Ishikawa (cell line): Measurements from ENCODE around the gene BTN1A1.

ENCODE experiments used
- CEBPB ChIP-seq: IDR thresholded peaks from 2 replicates; pipeline ENCODE4 v1.6.1; 2012
- CREB1 ChIP-seq: IDR thresholded peaks from 2 replicates; pipeline ENCODE4 v1.6.1; 2012; ENCODE audit warnings: low read depth
- EGR1 ChIP-seq: IDR thresholded peaks from 2 replicates; pipeline ENCODE4 v1.6.1; 2012
- EP300 ChIP-seq: IDR thresholded peaks from 2 replicates; pipeline ENCODE4 v1.6.1; 2012; ENCODE audit warnings: borderline replicate concordance
- FOXM1 ChIP-seq: IDR thresholded peaks from 2 replicates; pipeline ENCODE4 v1.6.1; 2012; ENCODE audit warnings: low read depth, borderline replicate concordance
- NFIC ChIP-seq: IDR thresholded peaks from 2 replicates; pipeline ENCODE4 v1.6.1; 2012
- RAD21 ChIP-seq: IDR thresholded peaks from 2 replicates; pipeline ENCODE4 v1.6.1; 2012; ENCODE audit warnings: low read depth
- TAF1 ChIP-seq: IDR thresholded peaks from 2 replicates; pipeline ENCODE4 v1.6.1; 2012; ENCODE audit warnings: low read depth, mild to moderate bottlenecking
- TCF12 ChIP-seq: IDR thresholded peaks from 2 replicates; pipeline ENCODE4 v1.6.1; 2012; ENCODE audit warnings: low read depth
- TEAD4 ChIP-seq: IDR thresholded peaks from 2 replicates; pipeline ENCODE4 v1.6.1; 2012
- YY1 ChIP-seq: IDR thresholded peaks from 2 replicates; pipeline ENCODE4 v1.6.1; 2012; ENCODE audit warnings: low read depth
- ZBTB7A ChIP-seq: IDR thresholded peaks from 2 replicates; pipeline ENCODE4 v1.6.1; 2012; ENCODE audit warnings: low read depth
- TF ChIP-seq, protein P1 (sequence below): IDR thresholded peaks from 2 replicates; pipeline ENCODE4 v1.6.1; 2012; ENCODE audit warnings: low read depth, mild to moderate bottlenecking
- TF ChIP-seq, protein P2 (sequence below): IDR thresholded peaks from 2 replicates; pipeline ENCODE4 v1.6.1; 2012
- TF ChIP-seq, protein P3 (sequence below): IDR thresholded peaks from 2 replicates; pipeline ENCODE4 v1.6.1; 2012

Gene BTN1A1

DNA sequence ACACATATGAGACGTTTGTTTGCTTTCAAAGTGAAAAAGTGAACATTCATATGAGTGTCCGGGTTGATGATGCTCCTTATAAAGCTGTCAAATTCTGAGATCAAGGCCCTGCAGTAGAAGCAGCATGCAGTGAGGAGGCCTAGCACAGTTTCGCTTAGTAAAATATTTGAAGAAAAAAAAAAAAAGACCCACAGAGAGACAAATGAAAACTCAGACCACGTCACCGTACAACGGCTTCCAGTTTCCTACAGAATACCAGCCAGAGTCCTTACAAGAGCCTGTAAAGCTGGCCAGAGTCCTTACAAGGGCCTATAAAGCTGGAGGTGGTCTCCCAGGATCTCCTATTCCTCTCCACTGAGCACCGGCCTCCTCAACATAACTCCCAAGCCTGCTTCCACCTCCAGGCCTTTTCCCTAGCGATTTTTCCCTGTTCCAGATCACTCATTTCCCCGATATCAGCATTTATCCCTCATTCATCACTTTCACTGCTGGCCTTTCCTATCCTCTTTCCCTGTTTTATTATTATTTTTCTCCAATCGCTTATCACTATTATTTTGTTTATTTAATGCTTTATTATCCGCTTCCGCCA, 36.6 kb downstream of the BTN1A1 start:
- no peak for TF ChIP-seq TCF12
- TF ChIP-seq, protein P1, sequence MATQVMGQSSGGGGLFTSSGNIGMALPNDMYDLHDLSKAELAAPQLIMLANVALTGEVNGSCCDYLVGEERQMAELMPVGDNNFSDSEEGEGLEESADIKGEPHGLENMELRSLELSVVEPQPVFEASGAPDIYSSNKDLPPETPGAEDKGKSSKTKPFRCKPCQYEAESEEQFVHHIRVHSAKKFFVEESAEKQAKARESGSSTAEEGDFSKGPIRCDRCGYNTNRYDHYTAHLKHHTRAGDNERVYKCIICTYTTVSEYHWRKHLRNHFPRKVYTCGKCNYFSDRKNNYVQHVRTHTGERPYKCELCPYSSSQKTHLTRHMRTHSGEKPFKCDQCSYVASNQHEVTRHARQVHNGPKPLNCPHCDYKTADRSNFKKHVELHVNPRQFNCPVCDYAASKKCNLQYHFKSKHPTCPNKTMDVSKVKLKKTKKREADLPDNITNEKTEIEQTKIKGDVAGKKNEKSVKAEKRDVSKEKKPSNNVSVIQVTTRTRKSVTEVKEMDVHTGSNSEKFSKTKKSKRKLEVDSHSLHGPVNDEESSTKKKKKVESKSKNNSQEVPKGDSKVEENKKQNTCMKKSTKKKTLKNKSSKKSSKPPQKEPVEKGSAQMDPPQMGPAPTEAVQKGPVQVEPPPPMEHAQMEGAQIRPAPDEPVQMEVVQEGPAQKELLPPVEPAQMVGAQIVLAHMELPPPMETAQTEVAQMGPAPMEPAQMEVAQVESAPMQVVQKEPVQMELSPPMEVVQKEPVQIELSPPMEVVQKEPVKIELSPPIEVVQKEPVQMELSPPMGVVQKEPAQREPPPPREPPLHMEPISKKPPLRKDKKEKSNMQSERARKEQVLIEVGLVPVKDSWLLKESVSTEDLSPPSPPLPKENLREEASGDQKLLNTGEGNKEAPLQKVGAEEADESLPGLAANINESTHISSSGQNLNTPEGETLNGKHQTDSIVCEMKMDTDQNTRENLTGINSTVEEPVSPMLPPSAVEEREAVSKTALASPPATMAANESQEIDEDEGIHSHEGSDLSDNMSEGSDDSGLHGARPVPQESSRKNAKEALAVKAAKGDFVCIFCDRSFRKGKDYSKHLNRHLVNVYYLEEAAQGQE, result no peak
- TF ChIP-seq TAF1, result no peak
- no peak for TF ChIP-seq TEAD4

DNA sequence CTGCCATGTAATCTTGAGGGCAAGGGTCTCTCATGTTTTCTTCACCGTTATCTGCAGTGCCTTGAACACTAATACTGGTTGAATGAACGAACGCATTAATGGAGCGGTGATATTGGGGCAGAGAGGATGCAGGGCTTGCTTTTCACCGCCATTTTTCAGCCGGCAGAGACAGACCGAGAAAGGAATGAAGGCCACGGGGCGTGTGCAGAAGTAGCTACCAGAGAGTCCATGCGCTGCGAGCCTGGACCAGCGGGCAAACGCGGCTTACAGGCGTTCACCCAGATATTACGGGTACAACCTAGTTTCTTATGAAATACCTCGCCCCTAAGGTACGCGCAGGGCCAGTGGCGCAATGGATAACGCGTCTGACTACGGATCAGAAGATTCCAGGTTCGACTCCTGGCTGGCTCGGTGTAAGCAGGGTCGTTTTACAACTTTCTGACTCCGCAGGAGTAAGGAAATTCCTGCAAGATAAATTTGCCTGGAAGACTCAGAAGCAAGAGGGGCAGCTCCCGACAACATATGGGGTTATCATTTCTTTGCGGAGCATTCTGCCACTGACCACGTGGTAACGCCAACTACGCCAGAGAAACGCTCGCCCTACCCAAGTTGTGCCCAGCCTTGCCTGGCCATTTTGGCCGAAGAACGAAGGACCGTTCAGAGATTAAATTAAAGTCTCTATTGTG, 37.2 kb downstream of the BTN1A1 start:
- TF ChIP-seq CREB1, result peak; percentile 30; the same call in 1 of the 2 replicates
- TF ChIP-seq, protein P2, sequence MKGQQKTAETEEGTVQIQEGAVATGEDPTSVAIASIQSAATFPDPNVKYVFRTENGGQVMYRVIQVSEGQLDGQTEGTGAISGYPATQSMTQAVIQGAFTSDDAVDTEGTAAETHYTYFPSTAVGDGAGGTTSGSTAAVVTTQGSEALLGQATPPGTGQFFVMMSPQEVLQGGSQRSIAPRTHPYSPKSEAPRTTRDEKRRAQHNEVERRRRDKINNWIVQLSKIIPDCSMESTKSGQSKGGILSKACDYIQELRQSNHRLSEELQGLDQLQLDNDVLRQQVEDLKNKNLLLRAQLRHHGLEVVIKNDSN, result peak; percentile 88
- TF ChIP-seq RAD21, result no peak
- TF ChIP-seq FOXM1, result 0 out of 2 replicates have a peak, but pooled peaks have one; percentile 17
- no peak for TF ChIP-seq EGR1
- TF ChIP-seq, protein P3, sequence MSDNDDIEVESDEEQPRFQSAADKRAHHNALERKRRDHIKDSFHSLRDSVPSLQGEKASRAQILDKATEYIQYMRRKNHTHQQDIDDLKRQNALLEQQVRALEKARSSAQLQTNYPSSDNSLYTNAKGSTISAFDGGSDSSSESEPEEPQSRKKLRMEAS, result peak; percentile 94
- no peak; the same call in 1 of the 2 replicates for TF ChIP-seq TAF1
- TF ChIP-seq TCF12, result peak; percentile 57; the same call in 1 of the 2 replicates
- TF ChIP-seq YY1, result peak; percentile 86
- peak; percentile 41 for TF ChIP-seq NFIC
- TF ChIP-seq ZBTB7A, result peak; percentile 43; the same call in 1 of the 2 replicates
- no peak; the same call in 1 of the 2 replicates for TF ChIP-seq EP300
- TF ChIP-seq CEBPB, result peak; percentile 78; the same call in 1 of the 2 replicates
- TF ChIP-seq TEAD4, result peak; percentile 95
- TF ChIP-seq, protein P1, result no peak

DNA sequence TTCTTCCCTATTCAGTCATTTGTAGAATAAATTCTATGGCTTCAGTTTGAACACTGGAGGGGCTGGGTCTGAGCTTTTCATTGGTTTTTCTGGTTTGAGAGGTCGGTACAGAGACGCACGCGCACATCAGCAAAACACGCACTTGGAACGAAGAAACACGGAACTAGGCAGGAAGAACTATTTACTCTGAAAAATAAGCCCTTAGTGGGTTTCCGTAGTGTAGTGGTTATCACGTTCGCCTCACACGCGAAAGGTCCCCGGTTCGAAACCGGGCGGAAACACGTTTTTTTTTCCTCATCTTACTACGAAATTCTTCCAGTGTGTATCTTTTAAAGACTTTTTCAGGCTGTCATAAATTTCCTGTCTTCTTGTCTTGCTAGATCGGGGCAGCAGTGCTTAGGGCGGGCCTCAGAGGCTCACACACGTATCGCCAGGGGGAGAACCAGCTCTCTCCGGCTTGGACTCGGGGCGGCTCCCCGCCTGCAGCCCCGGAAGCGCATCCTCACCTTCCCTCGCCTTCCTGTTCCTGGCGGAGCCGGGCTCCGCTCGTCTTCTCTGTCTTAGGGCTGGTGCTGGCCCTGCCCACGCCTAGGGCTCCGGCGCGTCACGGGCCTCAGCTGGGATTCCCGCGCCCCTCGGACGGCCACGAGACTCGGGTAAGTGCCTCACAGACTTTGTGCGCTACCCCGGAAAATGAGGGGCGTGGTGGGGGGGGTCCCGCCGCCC, 37.9 kb downstream of the BTN1A1 start, which contains the start of gene HMGN4:
HMGN4 (plus strand) TSS at position 521 of the 726 bp plus-strand sequence. CDS start 6,841 bp downstream, outside the sequence.
- TF ChIP-seq TCF12 (no peak), TAF1 (peak; percentile 75), FOXM1 (0 out of 2 replicates have a peak, but pooled peaks have one; percentile 4), CEBPB (no peak; the same call in 1 of the 2 replicates), EGR1 (0 out of 2 replicates have a peak, but pooled peaks have one; percentile 45), EP300 (0 out of 2 replicates have a peak, but pooled peaks have one; percentile 18), TEAD4 (peak; percentile 64; the same call in 1 of the 2 replicates), YY1 (no peak), NFIC (no peak), ZBTB7A (peak; percentile 66; the same call in 1 of the 2 replicates), RAD21 (no peak), CREB1 (no peak)
- TF ChIP-seq, protein P1, result no peak
- TF ChIP-seq, protein P2, result no peak
- TF ChIP-seq, protein P3, result peak; percentile 50
